Cardiac septum (tissue), 1 donor: ENCODE data around the gene CNGB1. TPM values are rescaled to one million over a fixed set of nuclear protein-coding genes. Genes with fewer than 3 reads are reported as not detected.
"Not testable (repeated sequence)": the region's sequence is repeated elsewhere in the genome, so short reads cannot be mapped to it uniquely, and the experiment has no call there.

Experiments used
- DNase-seq: peaks from one replicate; pipeline ENCODE4 v3.0.0-alpha.2; 2020; ENCODE audit warnings: low spot score
- intact Hi-C: fragments of 100-400 bp; cut with DNase I; formaldehyde crosslinking; loops from one replicate; pipeline ENCODE4 v1.14.0; 2022
- total RNA-seq: library from RNA; stranded (reverse); fragmentation: NEBNext Ultra II Directional; extraction: Animal tissue kit (Norgen Biotek cat#: 25700); gene quantifications from one replicate; pipeline ENCODE4 v1.2.1, GENCODE V29; 2021
- donor health status: DM: no; HTN: no; CAD: no.

CNGB1 gene
- total RNA-seq, 1 donor from 2014 or later = not detected

DNA sequence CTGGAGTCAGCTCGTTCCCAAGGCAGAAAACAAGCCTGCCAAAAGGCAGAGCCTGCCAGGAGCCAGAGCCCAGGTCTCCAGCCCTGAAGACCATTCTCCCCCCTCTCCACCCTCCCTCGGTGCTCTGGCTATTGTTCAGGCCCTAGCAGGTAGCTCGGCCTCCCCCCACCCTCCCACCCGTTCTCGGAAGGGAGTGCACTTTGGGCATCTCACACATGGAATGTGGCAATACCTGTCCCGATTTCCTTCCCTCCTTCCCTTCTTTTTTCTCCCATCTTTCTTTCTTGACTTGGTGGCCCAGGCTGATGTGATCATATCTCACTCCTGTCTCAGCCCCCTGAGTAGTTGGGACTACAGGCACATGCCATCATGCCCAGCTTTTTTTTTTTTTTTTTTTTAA is 12.4 kb downstream of the CNGB1 start:
- DNase-seq = no peak
- intact Hi-C loops = no loop called here

DNA sequence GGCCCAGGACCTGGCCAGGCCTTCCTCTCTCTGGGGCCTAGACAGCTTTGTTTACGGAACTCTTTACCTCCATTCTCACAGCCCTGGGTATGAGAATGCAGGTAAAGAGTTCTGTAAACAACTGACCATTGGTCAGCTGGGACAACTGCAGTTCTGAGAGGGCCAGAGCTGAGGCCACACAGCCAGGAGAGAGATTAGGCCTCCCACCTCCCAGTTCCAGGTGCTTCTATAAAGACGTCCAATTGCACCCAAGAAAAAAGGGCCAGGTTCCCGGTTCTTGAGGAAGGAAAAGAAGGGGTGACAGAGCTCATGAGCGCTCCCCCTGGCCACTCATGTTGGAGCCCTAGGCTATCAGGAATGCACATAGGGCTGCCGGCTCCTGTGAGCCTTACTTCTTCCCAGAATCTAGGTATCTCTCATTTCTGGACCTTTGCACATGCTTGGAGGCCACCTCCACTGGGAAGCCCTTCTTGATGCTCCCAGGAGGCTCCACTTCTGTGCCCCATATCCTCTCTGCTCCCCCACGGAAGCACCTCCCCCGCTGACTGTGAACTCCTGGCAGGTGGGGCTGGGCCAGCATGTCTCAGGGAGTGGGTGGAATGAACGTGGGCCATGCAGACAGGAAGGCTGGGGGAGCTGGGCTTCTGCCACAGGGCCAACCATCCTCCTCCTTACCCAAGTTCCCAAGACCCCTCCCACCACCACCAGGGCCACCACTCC is 13.1 kb downstream of the CNGB1 start:
- DNase-seq = no peak
- intact Hi-C loops = no loop called here

DNA sequence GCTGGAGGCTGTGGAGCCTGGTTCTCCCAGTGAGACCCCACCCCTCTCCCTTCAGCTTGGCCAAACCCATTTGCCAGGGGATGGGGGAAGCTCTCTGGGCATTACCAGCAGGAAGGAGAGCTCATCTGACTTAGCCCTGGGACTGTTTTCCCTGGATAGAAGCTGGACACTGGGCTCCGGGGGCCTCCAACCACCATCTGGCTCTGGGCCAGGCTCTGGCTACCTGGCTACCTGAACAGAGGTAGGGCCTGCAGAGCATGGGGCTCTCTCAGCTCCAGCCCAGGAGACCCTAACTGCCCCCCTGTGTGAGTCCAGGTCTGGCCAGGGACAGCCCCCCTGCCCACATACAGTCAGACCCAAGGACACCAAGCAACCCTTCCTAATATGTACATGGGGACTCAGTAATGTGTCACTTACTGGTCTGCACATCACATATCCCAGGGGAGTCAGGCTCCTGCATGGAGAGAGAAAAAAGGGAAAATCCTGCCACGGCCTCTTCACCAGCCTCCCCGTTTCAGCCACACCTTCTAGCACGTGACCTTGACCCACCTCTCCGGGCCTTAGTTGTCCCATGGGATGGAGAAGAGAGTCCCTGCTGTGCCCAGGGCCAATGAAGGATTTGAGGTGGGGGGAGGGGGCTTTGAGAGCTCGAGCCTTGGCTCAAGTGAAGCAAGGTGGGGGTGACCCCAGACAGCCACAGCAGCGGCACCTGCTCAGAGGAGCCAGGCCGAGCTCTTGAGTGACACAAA is 13.8 kb downstream of the CNGB1 start:
- DNase-seq = no peak
- intact Hi-C loops = no loop called here

DNA sequence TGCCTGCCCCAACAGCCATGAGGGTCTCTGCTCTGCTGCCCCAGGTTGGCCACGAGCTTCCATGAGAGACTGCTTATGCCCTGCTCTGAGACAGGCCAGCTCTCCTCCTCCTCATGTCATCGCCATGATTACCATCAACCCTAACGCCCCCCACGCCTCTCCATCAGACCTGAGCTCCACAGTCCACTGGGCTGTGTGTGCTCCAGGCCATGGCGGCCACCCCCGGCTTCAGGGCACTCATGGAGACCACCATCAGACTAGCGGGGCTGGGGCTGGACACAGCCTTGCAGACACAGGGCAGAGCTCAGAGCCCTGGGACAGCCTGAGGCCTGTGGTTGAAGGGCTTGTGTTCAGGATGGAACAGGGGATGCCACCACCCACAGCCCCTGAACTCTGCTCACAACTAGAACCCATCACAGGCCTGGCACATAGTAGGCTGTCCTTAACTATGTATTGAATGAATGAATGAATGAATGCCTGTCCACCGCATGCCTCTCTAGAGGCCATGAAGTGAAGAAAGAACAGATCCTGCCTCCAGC is 14.6 kb downstream of the CNGB1 start:
- DNase-seq = no peak
- intact Hi-C loops = no loop called here

DNA sequence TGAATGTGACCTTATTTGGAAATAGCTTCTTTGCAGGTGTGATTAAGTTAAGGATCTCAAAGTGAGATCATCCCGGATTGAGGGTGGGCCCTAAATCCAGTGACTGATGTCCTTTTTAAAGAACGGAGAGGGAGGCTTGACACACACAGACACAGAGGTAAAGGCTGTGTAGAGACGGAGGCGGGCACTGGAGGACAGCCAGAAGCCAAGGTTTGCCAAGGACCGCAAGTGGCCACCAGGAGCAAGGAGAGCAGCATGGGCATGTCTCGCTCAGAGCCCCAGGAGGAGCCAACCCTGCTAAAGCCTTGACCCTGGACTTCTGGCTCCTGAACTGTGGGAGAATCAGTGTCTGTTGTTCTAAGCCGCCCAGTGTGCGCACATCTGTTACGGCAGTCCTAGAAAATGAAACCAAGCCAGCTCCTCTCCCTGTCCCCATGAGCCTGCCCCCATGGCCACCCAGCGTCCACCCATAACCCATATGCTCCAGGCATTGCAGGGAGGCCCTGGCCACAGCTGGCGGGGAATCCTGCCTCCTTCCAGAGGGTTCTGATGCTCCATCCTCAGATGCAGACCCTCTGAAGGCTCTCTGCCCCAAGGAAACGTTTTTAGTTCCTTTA is 15.2 kb downstream of the CNGB1 start:
- intact Hi-C loops = no loop called here

DNA sequence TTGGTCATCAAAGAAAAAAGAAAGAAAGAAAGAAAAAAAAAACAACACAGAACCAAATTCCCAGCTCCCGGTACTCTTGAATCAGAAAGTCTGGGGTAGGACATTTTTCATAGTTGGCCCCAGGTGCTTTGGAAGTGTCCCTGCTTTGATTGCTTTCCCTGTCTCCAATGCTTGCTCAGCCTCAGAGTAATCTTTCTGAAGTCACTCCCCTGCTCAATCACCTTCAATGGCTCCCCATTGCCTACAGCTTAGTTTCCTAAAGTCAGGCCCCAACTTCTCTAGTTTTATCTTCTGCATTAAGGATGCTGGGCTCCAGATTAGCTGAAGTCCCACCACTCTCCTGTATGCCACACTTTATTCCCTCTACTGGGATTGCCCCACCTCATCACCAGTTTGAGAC is 17.1 kb downstream of the CNGB1 start:
- intact Hi-C loops = no loop called here
- DNase-seq = no peak

More for the DNA sequence above, 15.2 kb downstream of the CNGB1 start:
- DNase-seq = no peak

DNA sequence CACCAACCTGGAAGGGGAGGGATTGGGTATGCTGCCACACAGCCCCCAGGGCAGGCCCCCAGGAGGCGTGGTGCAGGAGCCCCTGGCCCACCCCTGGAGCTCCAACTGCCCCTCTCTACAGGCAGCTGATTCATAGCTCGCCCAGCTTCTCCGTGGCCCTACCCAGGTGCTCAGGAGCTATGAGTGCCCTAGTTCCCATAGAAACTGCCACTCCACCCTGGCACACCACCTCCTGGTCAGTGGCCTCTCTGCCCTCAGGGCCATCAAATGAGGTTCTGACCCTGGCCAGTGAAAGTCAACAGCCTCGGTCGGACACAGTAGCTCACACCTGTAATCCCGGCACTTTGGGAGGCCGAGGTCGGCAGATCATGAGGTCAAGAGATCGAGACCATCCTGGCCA is 18.0 kb downstream of the CNGB1 start:
- DNase-seq = no peak
- intact Hi-C loops = no loop called here

DNA sequence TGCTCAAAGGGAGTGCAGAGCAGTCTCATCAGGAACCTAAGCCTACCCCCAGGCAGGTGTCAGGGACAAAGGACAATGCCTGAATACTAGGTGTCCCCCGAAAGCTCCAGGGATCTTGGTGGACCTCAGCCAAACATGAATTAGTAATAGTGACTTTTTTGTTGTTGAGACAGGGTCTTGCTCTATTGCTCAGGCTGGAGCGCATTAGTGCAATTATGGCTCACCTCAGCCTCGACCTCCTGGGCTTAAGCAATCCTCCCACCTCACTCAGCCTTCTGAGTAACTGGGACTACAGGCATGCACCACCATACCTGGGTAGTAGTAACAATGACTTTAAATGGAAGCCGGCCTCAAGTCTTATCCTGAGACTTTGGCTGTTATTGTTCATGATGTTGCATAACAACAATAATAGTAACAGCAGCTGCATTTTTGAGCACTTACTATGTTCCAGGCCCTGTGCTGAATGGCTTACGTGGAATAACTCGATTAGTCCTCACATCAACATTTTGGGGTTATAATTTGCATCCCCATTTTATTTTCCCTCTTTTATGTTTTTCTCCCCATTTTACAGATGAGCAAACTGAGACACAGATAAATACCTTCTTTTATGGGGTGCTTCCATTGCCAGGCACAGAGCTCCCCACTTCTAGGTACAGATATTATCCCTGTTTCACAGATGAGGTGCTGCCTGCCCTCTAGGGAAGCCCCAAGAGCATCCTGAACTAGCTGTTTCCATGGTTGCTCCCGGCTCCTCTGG is 19.5 kb downstream of the CNGB1 start:
- intact Hi-C loops = no loop called here
- DNase-seq = no peak

DNA sequence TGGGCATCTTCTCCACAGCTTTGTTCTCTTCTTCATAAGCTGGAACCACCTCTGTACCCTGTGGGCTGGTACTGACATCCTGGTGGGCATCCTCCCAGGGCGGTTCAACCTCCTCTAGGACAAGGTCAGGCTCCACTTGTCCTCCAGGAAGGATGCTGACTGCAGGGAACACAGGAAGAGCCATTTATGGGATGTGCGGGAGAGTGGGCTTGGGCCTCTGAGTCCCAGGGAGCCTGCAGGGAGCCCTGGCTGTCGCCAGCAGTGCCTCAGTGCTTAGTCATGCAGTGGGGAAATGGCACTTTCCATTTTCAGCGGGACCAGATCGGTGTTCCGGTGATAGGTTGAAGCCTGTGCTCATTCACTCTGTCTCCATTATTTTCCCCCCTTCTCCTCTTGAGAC is 20.5 kb downstream of the CNGB1 start:
- intact Hi-C loops = no loop called here
- DNase-seq = no peak

DNA sequence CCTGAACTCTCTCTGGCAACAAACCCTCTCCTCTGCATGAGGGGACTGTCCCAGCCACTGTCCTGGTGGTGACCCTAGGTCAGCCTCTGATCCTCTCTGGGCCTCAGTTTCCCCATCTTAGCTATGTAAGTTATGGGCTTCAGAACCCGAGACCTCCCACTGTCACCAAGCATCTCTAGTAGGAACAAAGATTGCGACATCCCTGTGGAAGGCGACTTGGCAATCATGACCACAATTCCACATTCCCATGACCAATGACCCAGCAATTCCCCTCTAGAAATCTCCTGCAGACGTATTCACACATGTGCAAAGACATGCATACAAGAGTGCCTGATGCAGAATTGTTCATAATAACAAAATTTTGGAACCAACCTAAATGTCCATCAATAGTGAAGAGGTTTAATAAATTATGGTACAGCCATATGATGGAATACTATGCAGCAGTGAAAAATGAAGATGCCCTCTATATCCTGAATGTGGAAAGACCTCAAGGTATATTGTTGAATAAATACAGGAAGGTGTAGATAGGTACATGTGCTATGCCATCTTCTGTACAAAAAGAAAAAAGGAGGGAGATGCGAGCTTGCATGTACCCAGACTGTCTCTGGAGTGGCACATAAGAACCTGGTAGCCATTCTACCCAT is 21.2 kb downstream of the CNGB1 start:
- intact Hi-C loops = no loop called here
- DNase-seq = no peak

DNA sequence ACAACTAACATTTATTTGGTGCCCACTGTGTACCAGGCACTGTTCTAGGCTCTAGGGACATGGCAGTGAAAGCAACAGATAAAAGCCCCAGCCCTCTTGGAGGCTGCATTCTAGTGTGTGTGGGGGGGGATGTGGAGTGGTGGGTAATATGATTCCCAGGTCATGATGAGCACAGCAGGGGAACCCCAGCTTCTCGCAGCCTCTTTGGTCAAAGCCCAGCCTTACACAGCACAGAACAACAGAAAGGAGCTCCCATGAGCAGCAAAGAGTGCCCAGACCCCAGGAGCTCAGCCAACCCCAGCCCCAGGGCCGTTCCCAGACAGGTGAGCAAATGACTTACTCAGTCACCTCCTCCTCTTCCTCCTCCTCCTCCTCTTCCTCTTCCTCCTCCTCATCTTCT is 21.9 kb downstream of the CNGB1 start:
- intact Hi-C loops = no loop called here

DNA sequence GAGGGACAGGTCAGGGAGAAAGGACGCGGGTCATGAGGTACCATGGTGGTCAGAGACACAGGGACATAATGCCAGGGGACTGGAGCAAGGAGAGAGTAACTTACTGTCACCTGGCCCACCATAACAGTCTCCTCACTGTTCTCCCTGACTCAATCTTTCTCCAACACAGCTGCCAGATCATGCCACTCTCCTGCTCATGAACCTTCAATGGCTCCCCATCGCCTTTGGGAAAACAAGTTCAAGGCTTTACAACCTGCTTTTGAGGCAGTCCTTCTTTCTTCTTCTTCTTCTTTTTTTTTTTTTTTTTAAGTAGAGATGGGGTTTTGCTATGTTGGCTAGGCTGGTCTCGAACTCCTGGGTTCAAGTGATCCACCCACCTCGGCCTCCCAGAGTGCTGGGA is 22.9 kb downstream of the CNGB1 start:
- intact Hi-C loops = no loop called here

More for the DNA sequence above, 21.9 kb downstream of the CNGB1 start:
- no peak for DNase-seq

DNA sequence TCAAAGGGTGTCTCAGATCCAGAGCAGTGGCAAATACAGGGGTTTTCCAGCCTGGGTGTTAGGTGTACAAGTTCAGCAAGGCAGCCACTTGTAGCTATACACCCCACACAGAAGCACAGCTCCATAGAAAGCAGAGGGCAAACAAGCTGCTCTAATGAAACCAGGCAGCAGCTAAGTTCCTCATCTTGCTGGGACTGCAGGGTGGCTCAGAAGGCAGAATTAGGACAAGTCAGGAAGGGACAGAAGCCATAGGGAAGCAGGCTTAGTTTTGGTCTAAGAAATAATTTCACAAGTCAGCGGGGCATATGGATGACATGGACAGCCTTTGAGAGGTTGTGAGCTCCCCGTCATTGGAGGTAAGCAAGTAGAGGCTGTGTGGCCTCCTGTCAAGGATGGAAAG is 23.7 kb downstream of the CNGB1 start:
- intact Hi-C loops = no loop called here
- DNase-seq = no peak

More for the DNA sequence above, 22.9 kb downstream of the CNGB1 start:
- DNase-seq = no peak

DNA sequence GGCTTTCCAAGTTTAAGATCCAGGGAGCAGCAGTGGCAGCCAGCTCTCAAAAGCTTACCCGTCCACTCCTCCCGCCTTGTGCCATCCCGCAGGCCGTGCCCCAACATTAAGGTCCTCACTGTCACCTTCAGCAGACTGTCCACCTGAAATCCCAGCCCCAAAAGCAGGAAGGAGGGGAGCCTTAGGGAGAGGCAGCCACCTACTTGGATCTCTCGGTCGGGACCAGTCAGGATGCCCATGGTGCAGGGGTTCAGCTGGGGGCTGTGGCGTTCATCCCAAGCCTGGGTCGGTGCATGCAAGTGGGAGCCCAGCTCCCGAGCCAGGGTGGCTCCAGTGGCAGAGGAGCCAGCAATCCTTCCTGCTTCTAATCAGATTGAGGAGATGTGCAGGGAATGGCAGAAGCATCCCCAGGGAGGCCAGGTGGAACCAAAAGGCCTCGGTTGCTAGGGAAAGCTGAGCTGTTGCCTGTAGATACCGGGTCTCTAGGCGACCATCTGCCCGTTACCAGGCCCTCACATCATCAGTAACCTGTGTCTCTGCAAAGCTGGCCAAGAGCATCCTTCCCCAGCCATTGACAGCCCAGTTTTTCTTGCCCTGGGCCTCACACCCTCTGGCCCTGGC is 24.6 kb downstream of the CNGB1 start:
- intact Hi-C loops = no loop called here
- DNase-seq = no peak

DNA sequence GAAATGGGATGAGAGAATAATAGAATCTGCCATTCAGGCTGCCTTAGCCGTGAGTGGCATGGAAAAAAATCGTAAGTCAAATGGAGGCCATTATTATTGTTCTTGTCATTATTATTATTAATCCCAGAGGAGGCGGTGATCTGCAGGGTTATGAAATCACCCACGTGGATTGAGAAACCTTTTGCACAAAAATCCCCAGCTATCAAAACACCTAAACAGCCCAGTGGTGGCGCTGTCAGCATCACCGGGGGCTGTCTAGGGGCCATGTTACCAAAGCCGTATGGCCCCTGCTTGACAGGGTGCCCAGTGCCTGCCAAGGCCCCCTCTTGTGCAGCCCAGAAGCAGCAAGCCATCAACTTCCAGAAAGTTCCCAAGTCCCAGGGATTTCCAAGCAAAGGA is 25.2 kb downstream of the CNGB1 start:
- no peak for DNase-seq
- intact Hi-C loops = no loop called here

DNA sequence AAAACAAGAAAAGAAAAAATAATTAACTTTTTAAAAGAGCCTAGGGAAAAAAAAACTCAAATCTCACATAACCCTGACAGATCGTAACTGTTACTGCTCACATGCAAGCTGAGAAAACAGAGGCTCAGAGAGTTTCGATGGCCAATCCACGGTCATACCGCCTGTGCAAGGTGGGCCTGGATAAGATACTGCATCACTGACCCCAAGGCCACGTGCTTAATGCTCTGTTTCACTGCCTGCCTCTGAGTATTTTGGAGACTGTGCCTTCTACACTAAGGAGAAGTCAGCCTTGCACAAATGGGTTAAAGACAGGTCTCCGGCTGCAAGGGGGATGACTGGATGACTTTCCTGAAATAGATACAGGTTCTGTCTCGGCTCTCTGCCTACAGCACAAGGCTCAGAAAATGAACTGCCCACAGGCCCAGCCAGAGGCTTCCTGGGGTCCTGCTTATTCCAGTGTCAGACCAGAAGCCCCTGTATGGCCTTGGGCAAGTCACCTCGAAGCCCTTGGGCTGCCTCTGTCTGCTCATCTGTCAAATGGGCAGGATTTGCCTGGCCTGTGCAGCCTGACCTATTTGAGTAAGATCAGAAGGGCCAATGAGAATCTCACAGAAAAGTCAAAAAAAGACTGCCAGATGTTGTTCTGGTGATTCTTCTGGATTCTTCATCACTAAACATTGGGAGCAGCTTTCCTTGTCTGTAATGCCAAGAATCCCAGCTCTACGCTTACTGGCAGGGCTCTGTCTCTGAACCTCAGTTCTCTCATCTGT is 25.8 kb downstream of the CNGB1 start:
- intact Hi-C loops = no loop called here
- no peak for DNase-seq

DNA sequence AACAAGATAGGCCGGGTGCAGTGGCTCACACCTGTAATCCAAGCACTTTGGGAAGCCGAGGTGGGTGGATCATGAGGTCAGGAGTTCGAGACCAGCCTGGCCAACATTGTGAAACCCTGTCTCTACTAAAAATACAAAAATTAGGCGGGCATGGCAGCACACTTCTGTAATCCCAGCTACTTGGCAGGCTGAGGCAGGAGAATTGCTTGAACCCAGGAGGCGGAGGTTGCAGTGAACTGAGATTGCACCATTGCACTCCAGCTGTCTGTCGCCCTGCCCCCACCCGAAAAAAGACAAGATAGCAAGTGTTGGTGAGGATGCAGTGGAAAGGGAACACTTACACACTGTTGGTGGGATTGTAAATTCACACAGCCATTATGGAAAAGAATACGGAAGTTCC is 27.5 kb downstream of the CNGB1 start:
- intact Hi-C loops, DNase-seq: not testable (repeated sequence)

DNA sequence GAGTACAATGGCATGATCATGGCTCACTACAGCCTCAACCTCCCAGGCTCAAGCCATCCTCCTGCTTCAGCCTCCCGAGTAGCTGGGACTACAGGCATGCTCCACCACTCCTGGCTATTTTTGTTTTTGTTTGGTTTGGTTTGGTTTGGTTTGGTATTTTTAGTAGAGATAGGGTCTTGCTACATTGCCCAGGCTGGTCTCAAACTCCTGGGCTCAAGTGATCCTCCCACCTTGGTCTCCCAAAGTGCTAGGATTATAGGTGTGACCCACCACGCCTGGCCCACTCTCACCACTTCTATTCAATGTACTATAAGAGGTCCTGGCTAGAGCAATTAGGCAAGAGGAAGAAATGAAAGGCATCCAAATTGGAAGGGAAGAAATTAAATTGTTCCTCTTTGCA is 29.0 kb downstream of the CNGB1 start:
- intact Hi-C loops, DNase-seq: not testable (repeated sequence)
